Fibroblast of skin of abdomen (primary cell): ENCODE results near the gene BMX.

Experiments
- DNase-seq: peaks from one replicate; pipeline ENCODE4 v3.0.0-alpha.2; 2013

The BMX gene

GRCh38 chrX:15509845-15510244 lies 9.2 kb downstream of the BMX start:
- no peak for DNase-seq

- no peak for DNase-seq
Measured at GRCh38 chrX:15511563-15511962, 11.0 kb downstream of the BMX start.

- DNase-seq: no peak
Measured at GRCh38 chrX:15512401-15512965, 11.9 kb downstream of the BMX start.

DNA sequence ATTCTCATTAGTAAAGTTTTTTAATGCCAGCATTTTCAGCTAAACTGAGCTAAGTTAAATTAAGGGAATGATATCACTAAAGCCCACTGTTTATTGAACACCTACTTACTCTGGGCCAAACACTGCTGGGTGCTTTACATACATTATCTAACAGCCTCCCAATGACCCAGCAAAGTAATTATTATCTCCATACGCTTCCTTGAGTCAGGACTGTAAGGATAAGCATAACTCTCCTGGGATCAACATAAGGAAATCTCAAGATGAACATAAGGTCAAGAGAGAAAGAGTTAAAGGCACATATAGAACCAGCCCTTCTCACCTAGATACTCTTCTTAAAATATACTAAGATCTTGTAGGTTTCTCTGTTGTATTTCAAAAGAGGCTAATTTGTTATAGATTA lies 13.7 kb downstream of the BMX start:
- no peak for DNase-seq

- DNase-seq: no peak
Measured at GRCh38 chrX:15515931-15516330, 15.3 kb downstream of the BMX start.

DNA sequence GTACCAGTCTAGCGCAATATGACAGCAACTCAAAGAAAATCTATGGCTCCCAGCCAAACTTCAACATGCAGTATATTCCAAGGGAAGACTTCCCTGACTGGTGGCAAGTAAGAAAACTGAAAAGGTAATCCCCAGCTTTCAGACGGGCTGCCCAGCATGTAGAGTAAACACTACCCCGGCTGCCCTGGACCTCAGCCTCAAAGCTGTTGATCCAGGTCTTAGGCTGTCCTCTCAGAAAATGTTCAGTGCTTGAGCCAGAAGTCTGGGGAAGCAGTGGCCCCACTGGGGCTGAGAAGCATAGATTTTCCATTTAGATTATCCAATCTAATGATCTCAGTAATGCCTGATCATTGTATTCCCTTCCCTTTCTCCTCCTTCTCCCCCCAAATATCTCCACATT lies 21.9 kb downstream of the BMX start:
- no peak for DNase-seq

GRCh38 chrX:15523088-15523487 lies 22.5 kb downstream of the BMX start:
- DNase-seq: no peak

DNA sequence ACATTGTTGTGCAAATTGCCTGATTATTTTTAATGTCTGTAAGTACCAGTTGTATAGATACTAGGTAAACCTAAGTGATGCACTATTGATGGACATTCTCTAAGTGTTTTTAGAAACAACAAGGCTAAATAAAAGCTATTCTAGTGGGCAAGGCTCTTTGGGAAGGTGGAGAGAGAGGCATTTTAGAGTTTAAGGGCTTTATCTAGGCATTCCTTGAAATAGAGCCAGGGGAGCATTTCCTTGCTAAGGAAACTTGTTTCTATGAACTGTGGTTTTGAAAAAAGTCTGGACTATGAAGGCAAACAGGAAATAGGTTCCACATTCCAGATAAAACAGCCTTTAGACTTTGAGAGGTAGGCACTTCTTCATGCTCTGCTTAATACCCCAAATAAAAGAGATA lies 23.8 kb downstream of the BMX start:
- DNase-seq: peak; percentile 14

DNA sequence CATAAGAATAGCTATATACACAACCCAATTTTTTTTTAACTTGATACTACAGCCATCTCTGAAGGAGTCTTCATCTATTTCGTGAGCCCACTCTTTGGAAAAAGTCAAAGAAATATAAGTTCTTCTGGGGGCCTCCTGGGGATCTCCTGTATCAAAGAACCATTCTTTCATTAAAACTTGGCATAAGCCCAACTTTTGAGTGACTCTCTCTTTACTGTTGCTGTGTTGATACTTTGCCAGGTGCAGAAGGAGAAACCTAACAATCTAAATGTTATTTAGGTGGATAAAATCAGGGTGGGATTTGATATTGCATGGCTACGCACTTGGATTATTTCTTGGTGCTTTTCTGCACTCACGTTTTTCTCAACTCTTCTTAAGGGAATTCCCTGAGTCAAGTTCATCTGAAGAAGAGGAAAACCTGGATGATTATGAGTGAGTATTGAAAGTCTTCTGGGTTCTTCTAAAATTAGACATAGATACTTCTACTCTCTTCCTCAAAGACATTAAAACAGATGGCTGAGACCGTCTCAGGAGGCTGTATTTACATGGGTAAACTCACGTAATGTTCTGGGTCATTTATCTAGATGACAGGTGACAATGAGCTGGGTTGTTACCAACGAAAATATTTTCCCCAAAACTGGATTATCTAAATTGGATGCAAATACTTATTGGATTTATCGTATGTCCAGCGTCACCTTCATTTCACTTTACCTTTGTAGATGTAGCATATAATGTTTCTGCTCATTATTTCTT lies 25.2 kb downstream of the BMX start:
- DNase-seq: no peak

GRCh38 chrX:15529165-15529564 lies 28.6 kb downstream of the BMX start:
- no peak for DNase-seq

DNA sequence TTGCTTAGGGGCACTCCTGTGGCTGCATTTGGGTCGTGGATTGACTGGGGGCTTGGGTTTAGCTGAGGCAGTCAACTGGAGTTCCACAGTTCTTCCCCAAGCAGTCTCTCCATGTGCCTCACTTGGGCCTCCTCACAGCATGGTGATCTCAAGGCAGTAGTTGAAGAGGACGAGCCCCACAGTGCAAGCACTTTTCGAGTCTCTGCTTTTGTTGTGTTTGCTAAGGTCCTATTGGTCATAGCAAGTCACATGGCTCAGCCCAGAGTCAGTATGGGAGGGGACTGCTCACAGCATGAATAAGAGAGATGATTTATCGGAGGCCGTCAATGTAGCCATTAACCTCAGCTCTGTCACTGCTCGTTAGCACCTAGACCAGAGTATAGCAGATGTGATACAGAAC lies 29.7 kb downstream of the BMX start:
- DNase-seq: no peak

DNA sequence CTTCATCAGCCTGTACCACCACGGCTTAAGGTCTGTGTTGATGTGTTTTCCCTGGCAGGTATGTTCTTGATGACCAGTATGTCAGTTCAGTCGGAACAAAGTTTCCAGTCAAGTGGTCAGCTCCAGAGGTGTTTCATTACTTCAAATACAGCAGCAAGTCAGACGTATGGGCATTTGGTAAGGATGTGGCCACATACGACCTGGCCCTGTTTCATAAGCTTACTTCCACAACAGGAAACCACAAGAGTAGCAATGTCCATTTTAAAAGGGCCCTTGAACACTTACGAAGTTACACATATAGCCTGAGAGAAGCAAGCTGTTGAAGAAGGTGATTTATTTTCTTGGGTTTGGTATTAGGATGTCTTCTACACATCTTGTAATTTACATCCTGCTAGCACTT lies 46.1 kb downstream of the BMX start:
- no peak for DNase-seq

DNA sequence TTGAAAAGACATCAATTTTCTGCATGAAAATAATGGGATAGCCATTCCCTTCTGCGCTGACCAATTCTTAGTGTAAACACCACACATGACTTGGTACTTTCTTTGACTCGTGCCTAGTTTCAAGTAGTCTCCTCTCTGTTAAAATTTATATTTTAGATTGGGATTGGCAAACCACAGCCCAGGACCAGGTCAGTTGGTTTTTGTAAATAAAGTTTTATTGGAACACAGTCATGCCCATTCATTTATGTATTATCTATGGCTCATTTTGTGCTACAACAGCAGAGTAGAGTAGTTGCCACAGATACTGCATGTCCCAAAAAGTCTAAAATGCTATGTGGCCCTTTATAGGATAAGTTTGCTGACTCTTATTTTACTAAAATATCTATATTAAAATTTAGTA lies 46.7 kb downstream of the BMX start:
- DNase-seq: no peak

DNA sequence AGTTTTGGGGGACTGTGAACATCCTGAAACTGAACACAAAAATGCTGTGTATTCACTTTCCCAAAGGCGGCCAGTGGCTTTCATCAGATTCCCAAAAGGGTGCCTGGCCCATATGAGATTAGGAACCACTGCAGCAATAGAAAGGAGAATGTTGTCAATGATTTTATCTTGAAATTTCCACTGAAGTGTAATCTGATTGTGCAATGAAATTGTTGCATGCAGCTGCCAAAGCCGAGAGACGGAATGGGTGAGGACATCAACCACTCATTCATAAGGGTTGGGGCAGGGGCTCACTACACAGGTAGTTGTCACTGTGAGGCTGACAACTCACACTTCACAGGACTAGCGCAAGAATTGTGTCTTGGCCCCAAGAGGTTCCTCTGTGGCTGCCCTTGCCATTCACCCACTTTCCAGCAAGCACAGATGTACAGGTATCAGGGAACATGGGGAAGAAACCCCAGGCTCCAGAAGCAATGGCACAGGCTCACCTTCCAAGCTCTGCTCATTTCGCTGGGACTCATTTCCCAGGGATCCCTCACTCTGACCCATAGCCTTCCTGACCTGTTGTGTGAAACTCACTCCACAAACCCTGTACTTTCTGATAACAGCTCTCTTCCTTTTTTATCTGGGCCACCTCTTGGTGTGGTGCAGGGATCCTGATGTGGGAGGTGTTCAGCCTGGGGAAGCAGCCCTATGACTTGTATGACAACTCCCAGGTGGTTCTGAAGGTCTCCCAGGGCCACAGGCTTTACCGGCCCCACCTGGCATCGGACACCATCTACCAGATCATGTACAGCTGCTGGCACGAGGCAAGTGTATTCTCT lies 48.8 kb downstream of the BMX start:
- DNase-seq: no peak

GRCh38 chrX:15559227-15559626 lies 58.6 kb downstream of the BMX start:
- no peak for DNase-seq

- DNase-seq: no peak
Measured at GRCh38 chrX:15560924-15561323, 60.3 kb downstream of the BMX start.

GRCh38 chrX:15563056-15563455 lies 62.4 kb downstream of the BMX start:
- DNase-seq: no peak

- peak; percentile 26 for DNase-seq
Measured at GRCh38 chrX:15564981-15565579, 64.5 kb downstream of the BMX start.

GRCh38 chrX:15566244-15566643 lies 65.6 kb downstream of the BMX start:
- no peak for DNase-seq

GRCh38 chrX:15567267-15567666 lies 66.7 kb downstream of the BMX start:
- DNase-seq: no peak

DNA sequence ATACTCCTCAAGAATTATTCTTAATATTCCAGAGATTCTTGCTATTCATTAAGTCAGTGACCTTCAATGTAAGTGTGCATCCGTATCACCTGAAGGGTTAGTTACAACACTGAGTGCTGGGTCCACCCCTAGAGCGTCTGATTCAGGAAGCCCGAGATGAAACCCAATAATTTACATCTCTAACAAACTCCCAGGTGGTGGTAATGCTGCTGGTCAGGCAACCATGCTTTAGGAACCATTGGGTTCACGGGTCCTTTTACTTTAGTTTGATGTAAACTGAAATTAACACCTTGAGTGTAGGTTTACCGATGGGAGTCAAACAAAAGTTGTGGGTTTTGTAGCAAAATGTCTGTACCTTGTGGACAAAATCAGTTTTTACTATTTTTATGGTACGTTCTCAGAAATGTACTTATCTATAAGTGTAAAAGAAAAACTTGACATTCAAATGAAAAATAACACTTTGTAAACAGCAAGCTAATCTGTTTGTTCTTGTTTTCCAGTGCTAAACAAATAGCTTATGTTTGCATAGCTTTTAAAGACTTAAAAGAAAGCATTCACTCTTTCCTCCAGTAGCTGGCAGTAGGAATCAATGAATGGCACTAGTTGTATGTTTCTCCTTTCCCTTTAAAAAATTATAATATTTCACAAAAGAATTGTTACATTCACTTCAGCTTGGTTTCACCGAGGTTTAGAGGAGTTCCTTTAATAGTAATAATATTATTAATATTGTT lies 67.4 kb downstream of the BMX start:
- no peak for DNase-seq

GRCh38 chrX:15570145-15570544 lies 69.5 kb downstream of the BMX start:
- no peak for DNase-seq

GRCh38 chrX:15574017-15574416 lies 73.4 kb downstream of the BMX start:
- no peak for DNase-seq
